ENCODE data around the gene PPM1F. TPM values are rescaled to one million over a fixed set of nuclear protein-coding genes. Genes with fewer than 3 reads are reported as not detected.

The PPM1F gene
- polyA plus RNA-seq (ENCODE audit: insufficient read length in 4 of 4) = 10 to 100 TPM; 33.8 to 44.9 (median 41.1) TPM

- peak in 3 of 4 donors; percentile 53 to 70 (median 68) for DNase-seq (ENCODE audit: low read depth in 4 of 4, low spot score in 2 of 4)
Measured at GRCh38 chr22:21952586-21953571, at the start of gene PPM1F. PPM1F (minus strand) TSS chr22:21952848; CDS start chr22:21946048, 6,800 bp downstream.

DNA sequence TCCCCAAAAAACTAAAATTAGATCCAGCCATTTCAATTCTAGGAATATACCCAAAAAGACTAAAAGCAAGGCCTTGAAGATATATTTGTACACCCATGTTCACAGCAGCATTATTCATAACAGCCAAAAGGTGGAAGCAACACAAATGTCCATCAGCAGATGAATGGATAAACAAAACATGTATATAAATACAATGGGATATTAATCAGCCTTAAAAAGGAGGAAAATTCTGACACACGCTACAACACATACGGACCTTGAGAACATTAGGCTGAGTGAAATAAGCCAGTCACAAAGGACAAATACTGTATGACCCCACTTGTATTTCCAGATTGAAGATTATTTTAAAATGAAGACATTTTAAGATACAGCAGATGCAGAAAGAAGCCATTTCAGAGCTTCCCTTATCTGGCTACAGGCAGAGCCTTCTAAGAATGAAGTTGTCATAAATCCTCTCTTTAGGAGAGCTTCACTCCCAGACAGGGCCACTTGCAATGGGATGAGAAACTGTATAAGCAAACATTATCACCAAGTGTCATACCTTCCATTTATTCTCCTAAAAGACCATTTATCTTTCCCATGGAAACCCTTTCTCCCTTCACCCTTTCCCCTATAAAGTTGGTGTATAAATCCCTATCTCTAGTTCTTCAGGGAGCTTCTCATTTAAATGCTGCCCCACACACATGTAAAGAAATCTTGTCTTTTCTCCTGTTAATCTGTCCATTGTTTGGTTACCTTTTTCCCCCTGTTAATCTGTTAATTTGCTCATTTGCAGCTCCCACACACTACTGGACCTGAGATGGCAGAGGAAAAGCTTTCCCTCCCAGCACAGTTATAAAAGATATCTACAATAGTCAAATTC is 49.2 kb upstream of the PPM1F start:
- DNase-seq (ENCODE audit: low read depth in 4 of 4, low spot score in 2 of 4) = no peak

DNA sequence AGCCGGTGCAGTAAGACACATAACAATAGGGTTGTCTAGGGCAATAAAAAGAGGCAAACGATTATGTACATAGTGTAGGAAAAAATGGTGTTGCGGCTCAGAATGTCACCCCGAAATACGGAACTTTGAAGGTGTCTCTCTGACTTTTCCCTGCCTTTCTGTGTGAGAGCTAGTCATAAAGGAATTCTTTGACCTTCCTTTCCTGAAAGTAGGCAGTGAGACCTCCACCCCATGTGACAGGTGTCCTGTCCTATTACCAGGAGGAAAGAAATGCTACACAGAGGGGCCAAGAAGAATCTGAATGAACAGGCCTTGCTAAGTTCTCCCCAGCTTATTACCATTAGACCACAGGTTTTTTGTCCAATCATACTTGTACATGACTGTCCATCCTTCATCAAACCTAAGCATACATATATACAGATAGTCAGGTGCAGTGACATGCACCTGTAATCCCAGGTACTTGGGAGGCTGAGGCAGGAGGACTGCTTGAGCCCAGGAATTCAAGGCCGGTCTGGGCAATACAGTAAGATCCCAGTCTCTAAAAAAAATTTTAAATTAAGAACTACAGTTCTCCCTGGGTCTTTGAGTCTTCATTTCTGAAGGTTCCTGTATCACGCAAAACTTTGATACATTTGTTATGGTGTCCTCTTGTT is 46.1 kb upstream of the PPM1F start:
- no peak for DNase-seq (ENCODE audit: low read depth in 4 of 4, low spot score in 2 of 4)

DNA sequence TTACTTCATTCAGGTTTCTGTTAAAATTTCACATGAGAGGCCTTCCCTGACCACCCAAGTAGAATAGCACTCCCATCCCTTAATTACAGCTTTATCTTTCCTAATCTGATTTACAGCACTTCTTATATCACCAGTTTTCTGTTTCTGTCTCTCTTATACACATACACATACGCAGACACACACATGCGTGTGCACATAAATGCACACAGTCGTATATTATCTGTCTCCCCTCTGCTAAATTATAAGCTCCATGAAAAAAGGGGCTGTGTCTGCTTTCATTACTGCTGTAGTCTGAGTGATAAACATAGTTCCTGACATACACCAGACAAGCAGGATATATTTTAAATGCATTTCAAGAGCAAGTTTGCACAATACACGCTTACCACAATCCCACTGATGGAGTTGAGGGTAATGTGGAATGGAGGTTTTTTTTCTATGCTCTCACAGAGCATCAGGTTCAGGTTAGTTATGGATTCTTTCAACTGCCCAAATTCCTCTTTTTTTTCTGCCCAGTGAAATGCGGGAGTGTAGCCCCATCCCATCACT is 43.6 kb upstream of the PPM1F start:
- DNase-seq (ENCODE audit: low read depth in 4 of 4, low spot score in 2 of 4) = no peak

GRCh38 chr22:21995660-21996059 is 43.0 kb upstream of the PPM1F start:
- DNase-seq (ENCODE audit: low read depth in 4 of 4, low spot score in 2 of 4) = no peak

DNA sequence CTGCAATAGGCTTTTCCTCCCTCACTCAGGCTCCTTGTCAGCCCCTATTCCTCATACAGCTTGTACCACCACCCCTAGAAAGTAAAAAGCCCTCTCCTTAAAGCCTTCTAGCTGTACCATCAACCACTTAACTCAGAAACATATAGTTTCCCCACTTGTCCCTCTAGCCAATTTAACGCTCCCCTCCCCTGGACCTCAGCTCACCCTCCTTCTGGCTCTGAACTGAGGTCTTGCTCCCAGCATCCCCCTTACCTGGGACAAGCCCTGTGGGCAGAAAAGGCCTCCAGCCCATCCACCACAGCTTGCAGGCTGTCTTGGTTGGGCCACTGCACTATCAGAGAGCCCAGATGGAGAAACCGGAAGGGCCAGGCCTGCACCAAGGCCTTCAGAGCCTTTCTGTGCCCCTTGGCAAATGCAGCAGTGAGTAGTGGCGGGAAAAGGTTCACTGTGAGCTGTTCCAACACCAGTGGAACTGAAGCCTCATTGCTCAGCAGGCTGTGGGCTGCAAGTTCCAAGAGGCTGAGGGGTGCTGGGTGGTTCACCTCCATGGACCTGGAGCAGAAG is 42.3 kb upstream of the PPM1F start:
- DNase-seq (ENCODE audit: low read depth in 4 of 4, low spot score in 2 of 4) = no peak

GRCh38 chr22:21992593-21993237 is 40.1 kb upstream of the PPM1F start:
- no peak for DNase-seq (ENCODE audit: low read depth in 4 of 4, low spot score in 2 of 4)

- DNase-seq (ENCODE audit: low read depth in 4 of 4, low spot score in 2 of 4) = no peak
Measured at GRCh38 chr22:21991774-21992173, 39.1 kb upstream of the PPM1F start.

DNA sequence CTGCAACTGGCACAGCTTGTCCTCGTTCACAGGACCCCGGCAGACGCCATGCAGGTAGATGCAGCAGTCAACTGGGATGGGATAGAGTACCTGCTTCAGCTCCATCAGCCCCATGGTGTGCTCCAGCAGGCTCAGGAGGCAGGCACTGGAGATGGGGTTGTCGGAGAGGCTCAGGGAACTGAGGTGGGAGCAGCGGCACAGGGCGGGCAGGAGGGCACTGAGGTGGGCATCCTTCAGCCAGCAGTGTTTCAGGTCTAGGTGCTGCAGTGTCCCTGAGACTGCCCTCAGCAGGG is 38.6 kb upstream of the PPM1F start:
- DNase-seq (ENCODE audit: low read depth in 4 of 4, low spot score in 2 of 4) = no peak

DNA sequence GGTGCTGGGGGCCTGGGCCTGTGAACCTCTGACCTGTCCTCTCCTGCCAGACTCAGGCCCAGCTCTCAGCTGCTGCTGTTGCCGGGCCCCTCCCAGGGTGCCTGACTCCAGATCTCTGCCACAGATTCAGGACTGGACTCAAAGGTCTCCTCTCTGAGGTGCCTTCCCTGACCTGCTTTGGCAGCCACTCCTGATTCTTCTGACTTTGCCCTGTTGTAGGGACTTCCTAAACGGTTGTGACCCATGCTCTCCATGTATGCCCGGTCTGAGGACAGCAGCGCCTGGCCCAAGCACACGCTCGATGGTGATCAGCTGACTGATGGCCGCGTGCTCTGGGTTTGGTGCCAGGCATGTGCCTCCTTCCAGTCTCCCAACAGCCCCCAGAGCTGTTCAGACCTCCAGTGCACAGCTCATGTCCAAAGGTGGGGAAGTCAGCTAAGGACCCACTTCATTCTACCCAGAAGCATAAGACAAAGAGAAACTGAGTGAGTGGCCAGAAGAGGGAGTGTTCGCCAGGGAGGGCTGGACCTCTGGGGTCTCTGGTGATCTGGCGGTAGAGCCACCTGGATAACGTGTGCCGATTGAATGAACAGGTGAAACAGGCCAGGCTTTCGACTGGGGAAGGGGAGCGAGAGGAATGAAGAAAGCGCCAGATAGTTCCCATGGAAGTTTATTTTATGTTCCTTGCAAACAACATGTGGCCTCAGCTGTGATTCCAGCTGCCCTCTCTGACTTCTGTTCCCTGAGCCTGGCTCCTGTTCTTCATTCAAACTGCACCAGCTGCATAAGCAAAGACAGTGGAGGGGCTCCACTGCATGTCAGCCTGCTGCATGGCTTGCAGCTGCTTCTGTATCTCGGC is 38.0 kb upstream of the PPM1F start:
- DNase-seq (ENCODE audit: low read depth in 4 of 4, low spot score in 2 of 4) = no peak

- no peak for DNase-seq (ENCODE audit: low read depth in 4 of 4, low spot score in 2 of 4)
Measured at GRCh38 chr22:21989049-21989448, 36.4 kb upstream of the PPM1F start.

DNA sequence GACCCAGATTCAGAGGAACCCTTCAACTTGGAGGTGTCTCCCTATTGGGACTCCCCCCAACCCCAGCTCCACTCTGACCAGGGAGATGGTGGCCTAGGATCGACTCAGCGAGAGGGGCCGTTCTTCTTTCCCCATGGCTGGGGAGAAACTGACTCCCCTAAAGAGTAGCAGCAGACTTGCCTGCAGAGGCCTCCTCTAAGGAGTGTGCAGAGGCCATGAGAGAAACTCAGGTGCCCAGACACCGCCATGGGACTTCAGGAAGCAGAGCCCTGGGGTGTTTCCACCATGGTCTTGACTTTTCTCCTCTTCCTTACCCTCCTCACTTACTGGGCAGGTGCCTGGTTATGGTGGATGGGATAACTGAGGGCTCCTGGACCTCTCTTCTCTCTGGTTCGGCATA is 32.6 kb upstream of the PPM1F start:
- DNase-seq (ENCODE audit: low read depth in 4 of 4, low spot score in 2 of 4) = no peak

- DNase-seq (ENCODE audit: low read depth in 4 of 4, low spot score in 2 of 4) = no peak
Measured at GRCh38 chr22:21984793-21985192, 32.1 kb upstream of the PPM1F start.

GRCh38 chr22:21982338-21982965 is 29.8 kb upstream of the PPM1F start, which contains the start of gene TOP3B:
TOP3B (minus strand) TSS chr22:21982787; CDS start chr22:21975709, 7,078 bp downstream.
- peak; percentile 41 to 57 (median 54) for DNase-seq (ENCODE audit: low read depth in 4 of 4, low spot score in 2 of 4)

DNA sequence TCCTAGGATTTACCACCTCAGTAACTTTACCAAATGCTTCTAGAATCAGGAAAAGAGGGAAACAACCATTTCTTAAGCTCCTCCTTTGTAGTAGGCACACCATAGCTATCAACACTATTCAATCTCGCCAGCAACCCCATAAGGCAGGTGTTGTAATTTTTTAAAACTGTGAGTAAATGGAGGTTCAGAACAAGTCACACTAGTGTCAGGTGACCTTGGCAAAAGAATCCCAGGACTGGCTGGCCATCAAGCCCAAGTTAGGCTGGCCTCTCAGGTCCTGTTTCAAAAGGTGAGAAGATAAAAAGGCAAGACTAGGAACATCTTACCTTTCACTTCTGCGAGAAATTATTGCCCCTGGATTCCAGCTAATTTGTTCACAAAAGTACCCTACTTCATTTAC is 29.2 kb upstream of the PPM1F start:
- DNase-seq (ENCODE audit: low read depth in 4 of 4, low spot score in 2 of 4) = no peak

- no peak for DNase-seq (ENCODE audit: low read depth in 4 of 4, low spot score in 2 of 4)
Measured at GRCh38 chr22:21980547-21980946, 27.9 kb upstream of the PPM1F start.

DNA sequence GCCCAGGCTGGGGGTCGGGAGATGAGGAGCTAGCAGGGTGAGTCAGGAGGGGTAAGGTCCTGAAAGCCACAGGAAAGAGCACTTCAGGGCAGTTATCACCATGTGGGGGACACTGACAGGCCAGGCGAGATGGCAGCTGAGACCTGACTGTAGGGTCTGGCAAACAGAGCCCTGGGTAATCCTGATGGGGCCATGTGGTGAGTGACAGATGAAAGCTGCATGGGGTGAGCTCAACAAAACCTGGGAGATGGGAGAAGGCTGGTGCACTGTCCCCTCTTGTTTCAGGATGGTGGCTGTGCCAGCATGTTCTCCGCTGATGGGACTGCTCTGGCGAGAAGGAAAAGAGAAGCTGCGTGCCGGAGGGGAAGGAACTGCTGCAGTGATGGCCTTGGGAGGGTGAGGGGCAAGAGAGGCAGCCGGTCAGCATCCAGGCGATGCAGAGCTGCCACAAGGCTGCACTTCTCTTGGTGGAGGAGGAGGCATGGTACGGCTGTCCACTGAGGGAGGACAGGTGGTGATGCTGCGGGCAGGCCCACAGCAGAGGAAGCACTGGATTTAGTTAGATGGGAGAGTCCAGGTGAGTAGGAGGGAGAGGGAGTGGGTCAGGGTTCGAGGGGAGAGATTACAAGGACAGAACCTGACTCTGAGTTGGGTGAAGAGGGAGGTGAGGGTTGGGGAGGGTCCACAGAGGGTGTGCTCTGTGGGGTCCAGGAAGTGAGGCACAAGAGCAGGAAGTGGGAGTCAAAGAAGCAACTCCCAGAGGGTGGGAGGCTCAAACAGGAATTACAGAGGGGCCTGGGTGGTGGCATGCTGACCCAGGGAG is 26.1 kb upstream of the PPM1F start:
- no peak for DNase-seq (ENCODE audit: low read depth in 4 of 4, low spot score in 2 of 4)
